WI38 (cell line): Measurements from ENCODE around the gene HBG2.

Experiments used
- H3K4me3 ChIP-seq: 2 replicates; pipeline ENCODE4 v1.5.1; 2011; ENCODE audit warnings: low read depth, mild to moderate bottlenecking, control low read depth, low read length
- TF ChIP-seq, protein P1 (sequence below): IDR thresholded peaks from 2 replicates; pipeline ENCODE4 v1.5.1; 2012; ENCODE audit warnings: low read depth, mild to moderate bottlenecking, control low read depth, low read length

The HBG2 gene

GRCh38 chr11:5240056-5240455 lies 14.5 kb downstream of the HBG2 start:
- TF ChIP-seq, protein P1, sequence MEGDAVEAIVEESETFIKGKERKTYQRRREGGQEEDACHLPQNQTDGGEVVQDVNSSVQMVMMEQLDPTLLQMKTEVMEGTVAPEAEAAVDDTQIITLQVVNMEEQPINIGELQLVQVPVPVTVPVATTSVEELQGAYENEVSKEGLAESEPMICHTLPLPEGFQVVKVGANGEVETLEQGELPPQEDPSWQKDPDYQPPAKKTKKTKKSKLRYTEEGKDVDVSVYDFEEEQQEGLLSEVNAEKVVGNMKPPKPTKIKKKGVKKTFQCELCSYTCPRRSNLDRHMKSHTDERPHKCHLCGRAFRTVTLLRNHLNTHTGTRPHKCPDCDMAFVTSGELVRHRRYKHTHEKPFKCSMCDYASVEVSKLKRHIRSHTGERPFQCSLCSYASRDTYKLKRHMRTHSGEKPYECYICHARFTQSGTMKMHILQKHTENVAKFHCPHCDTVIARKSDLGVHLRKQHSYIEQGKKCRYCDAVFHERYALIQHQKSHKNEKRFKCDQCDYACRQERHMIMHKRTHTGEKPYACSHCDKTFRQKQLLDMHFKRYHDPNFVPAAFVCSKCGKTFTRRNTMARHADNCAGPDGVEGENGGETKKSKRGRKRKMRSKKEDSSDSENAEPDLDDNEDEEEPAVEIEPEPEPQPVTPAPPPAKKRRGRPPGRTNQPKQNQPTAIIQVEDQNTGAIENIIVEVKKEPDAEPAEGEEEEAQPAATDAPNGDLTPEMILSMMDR = no peak
- no peak overlapping the region for H3K4me3 ChIP-seq

- TF ChIP-seq, protein P1 = no peak
- no peak overlapping the region for H3K4me3 ChIP-seq
Observed at GRCh38 chr11:5239046-5239445, 15.5 kb downstream of the HBG2 start.

GRCh38 chr11:5238486-5238885 lies 16.1 kb downstream of the HBG2 start:
- H3K4me3 ChIP-seq = no peak overlapping the region
- TF ChIP-seq, protein P1 = no peak

- TF ChIP-seq, protein P1 = no peak
- H3K4me3 ChIP-seq = no peak overlapping the region
Observed at GRCh38 chr11:5237420-5237819, 17.2 kb downstream of the HBG2 start.

GRCh38 chr11:5235364-5236095 lies 19.1 kb downstream of the HBG2 start:
- H3K4me3 ChIP-seq = no peak overlapping the region
- TF ChIP-seq, protein P1 = no peak

DNA sequence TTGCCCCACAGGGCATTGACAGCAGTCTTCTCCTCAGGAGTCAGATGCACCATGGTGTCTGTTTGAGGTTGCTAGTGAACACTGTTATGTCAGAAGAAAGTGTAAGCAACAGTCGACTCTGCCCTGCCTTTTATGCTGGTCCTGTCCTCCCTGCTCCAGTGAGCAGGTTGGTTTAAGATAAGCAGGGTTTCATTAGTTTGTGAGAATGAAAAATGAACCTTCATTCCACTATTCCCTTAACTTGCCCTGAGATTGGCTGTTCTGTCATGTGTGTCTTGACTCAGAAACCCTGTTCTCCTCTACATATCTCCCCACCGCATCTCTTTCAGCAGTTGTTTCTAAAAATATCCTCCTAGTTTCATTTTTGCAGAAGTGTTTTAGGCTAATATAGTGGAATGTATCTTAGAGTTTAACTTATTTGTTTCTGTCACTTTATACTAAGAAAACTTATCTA lies 20.2 kb downstream of the HBG2 start, which contains the start of gene HBD:
TSS of gene HBD (minus strand) at position 103 of the 454 bp plus-strand sequence. CDS start at position 53, 50 bp downstream.
- TF ChIP-seq, protein P1 = no peak
- H3K4me3 ChIP-seq = peak within 1 kb of the TSS; percentile 33

- TF ChIP-seq, protein P1 = no peak
Observed at GRCh38 chr11:5233307-5233706, 21.3 kb downstream of the HBG2 start.

More at GRCh38 chr11:5233307-5233706, 21.3 kb downstream of the HBG2 start:
- no peak overlapping the region for H3K4me3 ChIP-seq
